ENCODE measurements around the gene SEL1L2. TPM values are rescaled to one million over a fixed set of nuclear protein-coding genes. Genes with fewer than 3 reads are reported as not detected.

Gene SEL1L2
- total RNA-seq, 1 experiment from 2014 or later = not detected

GRCh38 chr20:13852306-13852705, 138.1 kb downstream of the SEL1L2 start:
- CTCF ChIA-PET = no interaction called here
- Histone ChIP-seq H3K27ac (ENCODE audit: low read depth, low read length, poor library complexity, severe bottlenecking) (no peak overlapping the region), H3K27me3 (replicated peaks; ENCODE audit: insufficient read depth, low read depth, low read length, poor library complexity) (no peaks in the 10 kb centered on the region), H3K36me3 (ENCODE audit: insufficient read depth, low read length, poor library complexity, severe bottlenecking) (no peaks in the 10 kb centered on the region), H3K9me3 (ENCODE audit: low read depth, low read length, poor library complexity, severe bottlenecking) (no peaks in the 10 kb centered on the region), H3K4me3 (ENCODE audit: low read depth, low read length, poor library complexity, severe bottlenecking) (no peak overlapping the region), H3K4me1 (ENCODE audit: insufficient read depth, low read length, poor library complexity, severe bottlenecking) (no peaks in the 10 kb centered on the region)
- BruUV-seq (replicated peaks) = no TSS peak
- POLR2A ChIA-PET (ENCODE audit: low non-redundant PET) = no interaction called here
- TF ChIP-seq EZH2 (IDR thresholded peaks at IDR 0.05; ENCODE audit: borderline replicate concordance, low read depth, low read length, poor library complexity, severe bottlenecking) (no peak), CTCF (conservative IDR thresholded peaks at IDR 0.05; ENCODE audit: low read depth, low read length) (no peak)
- DNase-seq (ENCODE audit: low spot score) = no peak
- intact Hi-C loops (cut with micrococcal nuclease; ENCODE audit: unreplicated experiment) = no loop called here

- H3K27me3 ChIP-seq (replicated peaks; ENCODE audit: insufficient read depth, low read depth, low read length, poor library complexity) = no peaks in the 10 kb centered on the region
- intact Hi-C loops (cut with micrococcal nuclease; ENCODE audit: unreplicated experiment) = no loop called here
- no peak for TF ChIP-seq EZH2 (IDR thresholded peaks at IDR 0.05; ENCODE audit: borderline replicate concordance, low read depth, low read length, poor library complexity, severe bottlenecking)
- no peak for TF ChIP-seq CTCF (conservative IDR thresholded peaks at IDR 0.05; ENCODE audit: low read depth, low read length)
- no peaks in the 10 kb centered on the region for H3K4me1 ChIP-seq (ENCODE audit: insufficient read depth, low read length, poor library complexity, severe bottlenecking)
- no peaks in the 10 kb centered on the region for H3K36me3 ChIP-seq (ENCODE audit: insufficient read depth, low read length, poor library complexity, severe bottlenecking)
- DNase-seq (ENCODE audit: low spot score) = no peak
- ChIA-PET POLR2A (ENCODE audit: low non-redundant PET) (no interaction called here), CTCF (interaction anchor here (0.6 kb wide), 1 partner anchor 1142 kb away, joined by 3 read pairs; no protein-coding TSS in a partner anchor)
- H3K4me3 ChIP-seq (ENCODE audit: low read depth, low read length, poor library complexity, severe bottlenecking) = no peak overlapping the region
- H3K27ac ChIP-seq (ENCODE audit: low read depth, low read length, poor library complexity, severe bottlenecking) = no peak overlapping the region
- no TSS peak for BruUV-seq (replicated peaks)
- no peaks in the 10 kb centered on the region for H3K9me3 ChIP-seq (ENCODE audit: low read depth, low read length, poor library complexity, severe bottlenecking)
Observed at GRCh38 chr20:13851279-13851678, 139.1 kb downstream of the SEL1L2 start.

GRCh38 chr20:13844296-13844695, 146.1 kb downstream of the SEL1L2 start:
- no peaks in the 10 kb centered on the region for H3K4me1 ChIP-seq (ENCODE audit: insufficient read depth, low read length, poor library complexity, severe bottlenecking)
- peaks cover 12% of the 10 kb centered on the region for H3K27me3 ChIP-seq (replicated peaks; ENCODE audit: insufficient read depth, low read depth, low read length, poor library complexity)
- H3K9me3 ChIP-seq (ENCODE audit: low read depth, low read length, poor library complexity, severe bottlenecking) = no peaks in the 10 kb centered on the region
- intact Hi-C loops (cut with micrococcal nuclease; ENCODE audit: unreplicated experiment) = no loop called here
- POLR2A ChIA-PET (ENCODE audit: low non-redundant PET) = no interaction called here
- no peak for DNase-seq (ENCODE audit: low spot score)
- no peak for TF ChIP-seq CTCF (conservative IDR thresholded peaks at IDR 0.05; ENCODE audit: low read depth, low read length)
- CTCF ChIA-PET = no interaction called here
- H3K4me3 ChIP-seq (ENCODE audit: low read depth, low read length, poor library complexity, severe bottlenecking) = no peak overlapping the region
- H3K36me3 ChIP-seq (ENCODE audit: insufficient read depth, low read length, poor library complexity, severe bottlenecking) = no peaks in the 10 kb centered on the region
- H3K27ac ChIP-seq (ENCODE audit: low read depth, low read length, poor library complexity, severe bottlenecking) = no peak overlapping the region
- BruUV-seq (replicated peaks) = no TSS peak

Data from A673 (cell line).